ENCODE measurements around the gene ZNF19. TPM values are rescaled to one million over a fixed set of nuclear protein-coding genes. Genes with fewer than 3 reads are reported as not detected.
"Not testable (repeated sequence)": the region's sequence is repeated elsewhere in the genome, so short reads cannot be mapped to it uniquely, and the experiment has no call there.

ZNF19 gene
- total RNA-seq, 4 donors from 2014 or later: 1.1 to 5.0 (median 1.7) TPM

DNA sequence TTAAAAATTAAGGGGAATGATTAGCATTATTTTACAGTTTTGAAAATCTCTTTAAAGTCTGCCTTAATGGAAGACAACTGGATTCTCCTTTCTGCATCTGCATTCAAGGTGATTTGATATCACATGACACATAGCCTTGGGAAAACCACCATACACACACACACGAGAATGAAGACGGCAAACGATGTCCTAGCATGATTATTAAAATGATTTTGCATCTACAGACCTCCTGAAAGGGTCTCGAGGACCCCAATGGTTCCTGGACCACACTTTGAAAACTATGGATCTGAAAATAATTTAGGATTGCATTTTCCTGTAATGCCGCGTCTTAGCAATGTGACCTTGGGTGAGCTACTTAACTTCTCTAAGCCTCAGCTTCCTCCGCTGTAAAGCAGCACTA lies 25.4 kb upstream of the ZNF19 start:
- Histone ChIP-seq H3K36me3 (no peaks in the 10 kb centered on the region), H3K27ac (no peak overlapping the region), H3K9me3 (no peaks in the 10 kb centered on the region), H3K4me1 (no peaks in the 10 kb centered on the region), H3K27me3 (peaks cover 0 to 5% (median 0%) of the 10 kb centered on the region in 4 donors), H3K4me3 (no peak overlapping the region)
- WGBS, 2 donors: 79 to 81% methylated on average over 7 of the region's 7 CpGs
- intact Hi-C loops (cut with DNase I): no loop called here
- DNase-seq: no peak
- no peak for TF ChIP-seq CTCF (IDR thresholded peaks at IDR 0.05)

DNA sequence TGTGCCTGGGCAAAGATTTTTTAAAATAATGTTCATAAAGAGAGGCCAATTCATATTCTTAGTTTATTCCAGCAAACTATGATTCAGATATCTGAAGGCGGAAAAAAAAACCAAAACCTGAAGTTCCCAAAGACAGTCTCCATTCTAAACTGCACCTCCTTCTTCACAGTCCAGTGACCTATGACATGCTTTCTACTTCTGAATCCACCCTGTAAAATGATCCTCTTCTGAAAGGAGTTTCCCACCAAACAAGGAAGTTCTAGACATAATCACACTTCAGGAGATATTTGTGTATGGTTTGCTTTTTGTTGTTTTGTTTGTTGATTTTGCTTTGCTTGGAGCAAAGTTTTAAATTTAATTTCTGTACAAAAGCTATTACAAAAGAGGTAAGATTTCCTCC lies 24.2 kb upstream of the ZNF19 start:
- TF ChIP-seq CTCF (IDR thresholded peaks at IDR 0.05) (no peak), POLR2A (IDR thresholded peaks at IDR 0.05) (no peak)
- intact Hi-C loops (cut with DNase I): no loop called here
- H3K4me1 ChIP-seq: no peaks in the 10 kb centered on the region
- no peaks in the 10 kb centered on the region for H3K36me3 ChIP-seq
- WGBS, 2 donors: 0% methylated on average over 1 of the region's 1 CpG
- H3K4me3 ChIP-seq: no peak overlapping the region
- no peaks in the 10 kb centered on the region for H3K9me3 ChIP-seq
- peaks cover 0 to 5% (median 0%) of the 10 kb centered on the region in 4 donors for H3K27me3 ChIP-seq
- no peak for DNase-seq
- H3K27ac ChIP-seq: no peak overlapping the region

DNA sequence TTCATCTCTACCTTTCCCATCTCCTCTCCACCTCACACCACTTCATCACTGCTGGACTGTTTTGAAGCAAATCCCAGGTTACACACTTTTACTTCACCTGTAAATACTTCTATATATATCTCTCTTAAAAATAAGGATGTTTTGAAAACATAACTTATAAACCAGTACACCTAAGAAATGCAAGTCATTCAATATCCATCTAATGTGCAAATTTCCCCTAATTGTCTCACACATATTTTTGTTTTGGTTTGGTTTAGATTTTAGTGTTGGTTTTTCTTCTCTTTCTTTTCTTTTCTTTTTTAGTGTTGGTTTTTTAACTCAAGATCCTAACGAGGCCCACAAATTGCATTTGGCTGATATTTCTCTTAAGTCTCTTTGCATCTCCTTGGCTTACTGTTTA lies 17.9 kb upstream of the ZNF19 start:
- Histone ChIP-seq H3K4me1 (no peaks in the 10 kb centered on the region), H3K27ac (no peak overlapping the region), H3K9me3 (no peaks in the 10 kb centered on the region), H3K4me3 (no peak overlapping the region), H3K36me3 (no peaks in the 10 kb centered on the region), H3K27me3 (no peaks in the 10 kb centered on the region)
- WGBS, 2 donors: 38 to 41% methylated on average over 1 of the region's 1 CpG
- intact Hi-C loops (cut with DNase I): no loop called here
- TF ChIP-seq POLR2A (IDR thresholded peaks at IDR 0.05) (no peak), CTCF (IDR thresholded peaks at IDR 0.05) (no peak)
- no peak for DNase-seq

DNA sequence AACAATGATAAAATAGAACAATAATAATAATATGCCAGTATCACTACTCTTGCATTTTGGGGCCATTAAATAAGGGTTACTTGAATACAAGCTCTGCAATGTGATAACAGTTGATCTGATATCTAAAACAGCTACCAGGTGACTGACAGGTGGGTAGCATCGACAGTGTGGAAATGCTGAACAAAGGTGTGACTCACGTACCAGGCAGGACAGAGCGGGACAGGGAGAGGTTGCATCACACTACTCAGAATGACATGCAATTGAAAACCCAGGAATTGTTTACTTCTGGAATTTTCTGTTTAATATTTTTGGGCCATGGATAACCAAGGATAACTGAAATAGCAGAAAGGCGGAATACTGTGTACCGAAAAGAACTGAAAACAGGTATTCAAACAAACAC lies 15.8 kb upstream of the ZNF19 start:
- TF ChIP-seq POLR2A (IDR thresholded peaks at IDR 0.05): no peak
- no peak for TF ChIP-seq CTCF (IDR thresholded peaks at IDR 0.05)
- intact Hi-C loops (cut with DNase I): loop anchor here (5.0 kb wide), 1 partner anchor 93 kb away; no protein-coding TSS in a partner anchor
- WGBS, 2 donors: 47 to 53% methylated on average over 5 of the region's 5 CpGs
- Histone ChIP-seq H3K36me3 (no peaks in the 10 kb centered on the region), H3K27ac (no peak overlapping the region), H3K4me1 (no peaks in the 10 kb centered on the region), H3K9me3 (no peaks in the 10 kb centered on the region), H3K4me3 (no peak overlapping the region), H3K27me3 (no peaks in the 10 kb centered on the region)
- DNase-seq: no peak

- intact Hi-C loops (cut with DNase I): loop anchor here (5.0 kb wide), 1 partner anchor 92 kb away; no protein-coding TSS in a partner anchor
- not testable (repeated sequence) for H3K27ac ChIP-seq, H3K27me3 ChIP-seq, H3K4me3 ChIP-seq, DNase-seq, H3K36me3 ChIP-seq, H3K9me3 ChIP-seq, H3K4me1 ChIP-seq
- WGBS, 2 donors: 51 to 55% methylated on average over 7 of the region's 7 CpGs
Measured at GRCh38 chr16:71504051-71504450, 14.9 kb upstream of the ZNF19 start.

DNA sequence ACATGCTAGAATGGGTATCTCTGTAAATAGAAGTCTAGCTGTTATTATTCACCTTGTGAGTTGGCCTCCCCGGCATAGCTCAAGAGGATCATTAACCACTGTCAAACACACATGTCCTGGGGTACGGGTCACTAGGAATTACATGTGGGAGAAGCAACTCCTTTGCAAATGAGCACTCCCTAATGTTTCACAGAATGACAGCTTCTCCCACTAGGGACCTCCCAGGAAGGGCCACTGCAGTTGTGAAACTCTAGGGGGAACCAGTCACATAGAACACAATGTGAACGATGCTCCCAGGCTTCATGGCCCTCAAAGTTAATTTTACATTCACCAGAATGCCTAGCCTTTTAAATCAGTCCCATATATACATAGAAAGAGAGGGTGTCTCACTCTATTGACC lies 12.4 kb upstream of the ZNF19 start:
- H3K4me3 ChIP-seq: no peak overlapping the region
- no peaks in the 10 kb centered on the region for H3K36me3 ChIP-seq
- H3K9me3 ChIP-seq: no peaks in the 10 kb centered on the region
- H3K4me1 ChIP-seq: no peaks in the 10 kb centered on the region
- 34 to 63% methylated on average over 2 to 3 of the region's 3 CpGs for WGBS, 2 donors
- no peak overlapping the region for H3K27ac ChIP-seq
- no peaks in the 10 kb centered on the region for H3K27me3 ChIP-seq
- intact Hi-C loops (cut with DNase I): loop anchor here (5.0 kb wide), 1 partner anchor 89 kb away; no protein-coding TSS in a partner anchor
- TF ChIP-seq POLR2A (IDR thresholded peaks at IDR 0.05) (no peak), CTCF (IDR thresholded peaks at IDR 0.05) (no peak)
- DNase-seq: no peak

All from esophagus squamous epithelium (tissue), 5 donors.